GM12872 (cell line): ENCODE data around the gene TSC22D1.

ENCODE experiments used
- TF ChIP-seq, protein P1 (sequence below): IDR thresholded peaks from 3 replicates; pipeline ENCODE4 v1.5.1; 2011; ENCODE audit warnings: low read depth, mild to moderate bottlenecking, low read length, moderate library complexity; ENCODE audit not compliant: insufficient read depth

TSC22D1 gene

GRCh38 chr13:44416301-44416700 is 159.8 kb downstream of the TSC22D1 start:
- TF ChIP-seq, protein P1, sequence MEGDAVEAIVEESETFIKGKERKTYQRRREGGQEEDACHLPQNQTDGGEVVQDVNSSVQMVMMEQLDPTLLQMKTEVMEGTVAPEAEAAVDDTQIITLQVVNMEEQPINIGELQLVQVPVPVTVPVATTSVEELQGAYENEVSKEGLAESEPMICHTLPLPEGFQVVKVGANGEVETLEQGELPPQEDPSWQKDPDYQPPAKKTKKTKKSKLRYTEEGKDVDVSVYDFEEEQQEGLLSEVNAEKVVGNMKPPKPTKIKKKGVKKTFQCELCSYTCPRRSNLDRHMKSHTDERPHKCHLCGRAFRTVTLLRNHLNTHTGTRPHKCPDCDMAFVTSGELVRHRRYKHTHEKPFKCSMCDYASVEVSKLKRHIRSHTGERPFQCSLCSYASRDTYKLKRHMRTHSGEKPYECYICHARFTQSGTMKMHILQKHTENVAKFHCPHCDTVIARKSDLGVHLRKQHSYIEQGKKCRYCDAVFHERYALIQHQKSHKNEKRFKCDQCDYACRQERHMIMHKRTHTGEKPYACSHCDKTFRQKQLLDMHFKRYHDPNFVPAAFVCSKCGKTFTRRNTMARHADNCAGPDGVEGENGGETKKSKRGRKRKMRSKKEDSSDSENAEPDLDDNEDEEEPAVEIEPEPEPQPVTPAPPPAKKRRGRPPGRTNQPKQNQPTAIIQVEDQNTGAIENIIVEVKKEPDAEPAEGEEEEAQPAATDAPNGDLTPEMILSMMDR = no peak

GRCh38 chr13:44415815-44416214 is 160.3 kb downstream of the TSC22D1 start:
- TF ChIP-seq, protein P1 = no peak

DNA sequence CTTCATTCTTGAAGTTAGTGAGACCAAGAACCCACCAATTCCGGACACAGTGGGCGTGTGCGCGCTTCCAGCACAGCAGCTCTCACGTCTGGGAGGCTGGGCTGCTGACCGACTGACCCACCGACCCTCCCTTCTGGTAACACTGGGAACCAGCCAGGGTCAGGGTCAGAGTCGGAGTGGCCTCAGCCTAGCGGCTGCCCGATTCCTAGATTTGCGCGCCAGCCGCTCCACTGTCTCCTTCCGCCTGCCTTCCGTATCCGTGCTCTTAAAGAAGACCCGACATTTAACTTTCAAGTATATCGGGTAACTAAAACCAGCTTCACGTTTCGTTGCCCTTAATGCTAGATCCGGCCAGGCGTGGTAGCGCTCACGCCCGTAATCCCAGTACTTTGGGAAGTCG is 161.4 kb downstream of the TSC22D1 start:
- TF ChIP-seq, protein P1 = no peak

GRCh38 chr13:44413095-44413494 is 163.0 kb downstream of the TSC22D1 start:
- TF ChIP-seq, protein P1 = no peak

- TF ChIP-seq, protein P1 = no peak
Measured at GRCh38 chr13:44412346-44412935, 163.7 kb downstream of the TSC22D1 start.

- TF ChIP-seq, protein P1 = no peak
Measured at GRCh38 chr13:44411841-44412240, 164.3 kb downstream of the TSC22D1 start.

DNA sequence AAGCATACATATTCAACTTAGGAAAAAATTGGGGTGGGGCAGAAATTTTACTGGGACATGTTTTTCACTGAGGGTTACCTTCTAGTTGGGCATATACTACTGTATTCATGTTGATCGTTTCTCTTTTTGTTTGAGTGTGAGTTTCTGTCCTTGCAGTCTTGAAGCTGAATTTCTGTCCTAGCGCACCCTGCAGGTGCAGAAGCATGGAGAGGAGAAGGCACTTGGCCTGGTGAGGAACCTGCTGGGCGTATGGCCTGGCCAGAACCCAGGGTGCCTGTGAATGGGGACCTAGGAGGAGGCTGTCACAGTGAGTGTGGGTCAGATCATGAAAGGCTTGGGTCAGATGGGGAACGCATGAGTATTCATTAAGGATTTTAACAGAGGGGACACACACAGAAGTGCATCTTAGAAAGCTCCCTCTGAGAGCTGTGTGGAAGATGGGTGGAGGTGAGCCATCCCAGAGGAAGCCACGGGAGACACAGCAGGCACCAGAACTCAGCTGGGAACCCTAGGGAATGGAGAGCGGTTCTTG is 165.7 kb downstream of the TSC22D1 start:
- TF ChIP-seq, protein P1 = no peak
